MV-4-11 (cell line): ENCODE measurements around the gene HSP90B1.

ENCODE experiments used
- DNase-seq: peaks from one replicate; lab custom pipeline; 2025; lab: John Stamatoyannopoulos, UW

HSP90B1 gene

DNA sequence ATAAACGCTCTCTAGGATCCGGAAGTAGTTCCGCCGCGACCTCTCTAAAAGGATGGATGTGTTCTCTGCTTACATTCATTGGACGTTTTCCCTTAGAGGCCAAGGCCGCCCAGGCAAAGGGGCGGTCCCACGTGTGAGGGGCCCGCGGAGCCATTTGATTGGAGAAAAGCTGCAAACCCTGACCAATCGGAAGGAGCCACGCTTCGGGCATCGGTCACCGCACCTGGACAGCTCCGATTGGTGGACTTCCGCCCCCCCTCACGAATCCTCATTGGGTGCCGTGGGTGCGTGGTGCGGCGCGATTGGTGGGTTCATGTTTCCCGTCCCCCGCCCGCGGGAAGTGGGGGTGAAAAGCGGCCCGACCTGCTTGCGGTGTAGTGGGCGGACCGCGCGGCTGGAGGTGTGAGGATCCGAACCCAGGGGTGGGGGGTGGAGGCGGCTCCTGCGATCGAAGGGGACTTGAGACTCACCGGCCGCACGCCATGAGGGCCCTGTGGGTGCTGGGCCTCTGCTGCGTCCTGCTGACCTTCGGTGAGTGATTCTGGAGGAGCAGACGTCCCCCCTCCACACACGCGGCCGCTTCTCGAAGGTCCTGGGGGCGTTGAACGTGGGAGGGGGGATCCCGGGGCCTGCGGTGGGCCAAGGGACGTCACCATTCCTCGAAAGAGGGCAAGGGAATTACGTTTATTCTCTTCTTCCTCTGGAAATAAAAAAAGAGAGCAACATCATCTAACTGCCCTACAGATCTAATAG is at the start of gene HSP90B1:
Gene HSP90B1 (plus strand): TSS at position 377 of the 753 bp plus-strand sequence. CDS start 106 bp downstream, at position 483.
- DNase-seq: peak; percentile 100

DNA sequence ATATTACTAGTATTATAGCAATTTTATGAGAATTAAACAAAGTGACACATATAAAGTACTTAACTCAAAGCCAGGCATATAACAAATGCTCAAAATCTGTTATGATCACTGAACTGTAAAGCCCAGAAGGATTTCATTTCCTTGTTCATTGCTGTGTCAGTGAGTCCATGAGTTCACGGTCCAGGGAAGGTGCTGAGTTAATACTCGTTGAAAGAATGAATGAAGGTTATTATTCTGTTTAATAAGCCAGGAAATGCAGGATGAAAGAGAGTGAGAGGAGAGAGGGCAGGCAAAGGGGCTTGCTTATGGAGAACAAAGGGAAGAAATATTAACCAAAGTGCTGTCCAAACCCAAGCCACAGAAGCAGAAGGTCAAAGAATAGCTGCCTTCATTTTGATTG is 48.9 kb upstream of the HSP90B1 start:
- DNase-seq: no peak

DNA sequence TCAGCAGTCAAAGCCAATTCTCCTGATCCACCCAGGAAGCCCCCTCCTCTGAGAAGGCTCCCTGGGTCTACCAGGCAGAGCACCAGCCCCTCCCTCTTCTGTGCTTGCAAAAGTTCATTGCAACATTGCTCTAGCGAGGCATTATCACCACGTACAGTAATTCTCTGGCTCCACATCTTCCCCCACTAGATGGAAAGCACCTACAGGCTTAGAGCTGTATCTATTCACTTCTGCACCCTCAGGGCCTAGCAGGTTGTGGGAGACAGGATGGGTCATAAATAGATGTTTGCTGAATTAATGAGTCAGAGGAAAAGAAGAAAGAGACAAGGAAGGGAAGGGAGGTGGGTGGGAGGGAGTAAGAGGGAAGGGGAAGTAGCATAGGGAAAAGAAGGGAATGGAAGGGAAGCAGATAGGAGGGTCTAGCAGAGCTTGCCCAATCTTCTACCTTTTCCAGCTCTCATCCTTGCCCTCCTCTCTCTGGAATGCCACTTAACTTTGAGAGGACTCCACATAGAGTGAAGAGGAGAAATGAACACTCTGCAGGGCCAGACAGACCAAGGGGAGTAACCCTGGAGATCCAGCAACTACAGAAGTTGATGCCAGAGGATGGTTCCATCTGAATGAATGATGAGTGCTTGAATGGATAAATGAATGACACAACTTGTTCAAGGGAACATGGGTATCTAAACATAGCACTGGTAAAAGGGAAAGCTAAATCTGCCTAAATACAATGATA is 47.2 kb upstream of the HSP90B1 start:
- DNase-seq: no peak

DNA sequence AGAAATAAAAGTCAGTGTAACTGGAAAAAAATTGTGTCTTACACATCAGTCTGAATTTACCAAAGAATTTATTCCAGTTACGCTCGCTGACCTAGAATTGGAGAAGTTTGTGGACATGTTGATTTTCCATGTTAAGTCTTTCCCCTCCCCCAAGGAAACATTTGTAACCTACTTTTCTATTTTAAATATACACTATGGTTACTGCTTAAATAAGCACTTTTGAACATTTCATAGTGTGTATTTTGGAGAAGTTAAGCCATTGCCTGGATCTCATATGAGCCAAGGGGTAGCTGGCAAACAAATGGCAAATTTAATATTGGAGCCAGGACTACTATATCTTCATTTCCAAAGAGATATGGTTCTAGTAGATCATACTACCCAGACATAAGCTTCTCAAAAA is 46.3 kb upstream of the HSP90B1 start:
- no peak for DNase-seq

DNA sequence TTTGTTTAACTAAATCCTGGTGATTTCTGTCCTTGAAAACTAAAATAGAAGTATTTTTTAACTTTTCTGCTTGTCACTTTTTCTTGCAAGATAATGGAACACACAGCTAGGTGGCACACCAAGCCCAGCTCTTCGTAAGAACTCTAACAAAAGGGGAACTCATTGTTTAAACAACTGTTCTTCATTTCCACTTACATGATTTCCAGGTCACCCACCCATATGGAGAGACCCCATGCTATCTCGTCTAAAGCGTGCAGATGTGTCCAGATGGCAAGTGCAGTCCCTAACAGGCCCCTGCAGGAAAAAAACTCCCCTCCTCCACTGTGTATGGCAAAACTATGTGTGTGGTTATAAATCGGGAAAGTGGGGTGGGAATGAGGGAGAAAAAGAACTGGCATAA is 45.9 kb upstream of the HSP90B1 start:
- peak; percentile 66 for DNase-seq

DNA sequence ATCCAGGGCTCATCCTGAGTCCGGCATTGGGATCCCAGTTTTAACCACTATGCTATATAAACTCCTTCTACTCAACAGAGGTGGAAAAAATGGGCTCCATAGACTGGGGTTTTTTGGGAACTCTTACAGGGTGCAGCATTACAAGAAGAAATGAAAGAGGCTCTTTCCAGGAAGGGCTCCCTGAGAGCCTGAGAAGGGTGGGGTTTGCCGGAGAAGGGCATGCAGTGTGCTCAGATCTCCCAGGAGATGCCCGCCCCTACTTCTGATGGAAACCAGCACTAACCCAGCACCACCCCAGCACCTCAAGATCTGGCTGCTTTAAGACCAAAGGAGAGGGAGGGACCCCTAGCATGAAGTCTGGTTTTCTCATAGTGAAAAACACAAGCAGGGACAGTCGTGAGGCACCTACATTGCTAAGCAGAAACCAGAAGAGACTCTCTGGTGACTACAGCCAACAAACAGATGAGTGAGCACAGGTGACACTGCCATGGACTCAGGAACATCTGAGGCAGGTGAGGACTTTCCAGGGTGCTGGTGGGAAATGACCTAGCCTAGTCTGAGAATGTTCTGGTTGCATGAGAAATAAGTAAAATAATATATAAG is 43.9 kb upstream of the HSP90B1 start:
- no peak for DNase-seq

DNA sequence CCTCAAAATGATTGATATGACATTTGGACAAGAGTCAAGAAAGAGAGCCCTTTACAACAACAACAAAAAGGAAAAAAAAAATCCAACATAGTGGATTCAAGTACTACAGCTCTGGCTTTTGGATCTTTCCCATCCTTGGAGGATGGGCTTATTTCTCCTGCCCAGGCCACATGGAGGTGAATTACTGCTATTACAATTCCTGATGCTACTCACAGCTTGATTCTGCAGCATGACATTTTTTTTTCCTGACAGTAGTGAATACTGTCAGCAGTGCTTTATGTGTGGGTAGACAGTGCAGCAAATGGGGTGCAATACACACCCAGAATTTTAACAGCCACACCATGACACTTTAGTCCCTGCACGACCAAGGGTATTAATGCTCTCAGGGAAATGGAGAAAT is 42.5 kb upstream of the HSP90B1 start:
- DNase-seq: no peak

DNA sequence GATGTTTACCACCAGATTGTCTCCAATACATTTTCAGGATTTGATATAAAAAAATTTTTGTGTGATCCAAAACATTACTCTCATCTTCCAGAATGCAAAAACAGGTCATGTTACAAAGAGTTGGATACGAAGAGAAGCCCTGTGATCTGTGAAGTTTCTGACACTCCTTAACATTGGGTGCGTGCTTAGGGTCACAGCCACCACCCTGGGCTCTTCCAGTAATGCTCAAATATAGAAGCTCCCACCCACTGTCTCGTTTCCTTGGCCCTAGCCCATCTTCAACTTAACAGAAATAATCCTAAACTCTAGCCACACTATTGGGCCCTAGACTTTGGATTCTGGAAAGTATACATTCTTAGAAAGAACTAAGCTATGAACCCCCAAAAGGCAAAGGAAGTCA is 32.9 kb upstream of the HSP90B1 start:
- DNase-seq: no peak

DNA sequence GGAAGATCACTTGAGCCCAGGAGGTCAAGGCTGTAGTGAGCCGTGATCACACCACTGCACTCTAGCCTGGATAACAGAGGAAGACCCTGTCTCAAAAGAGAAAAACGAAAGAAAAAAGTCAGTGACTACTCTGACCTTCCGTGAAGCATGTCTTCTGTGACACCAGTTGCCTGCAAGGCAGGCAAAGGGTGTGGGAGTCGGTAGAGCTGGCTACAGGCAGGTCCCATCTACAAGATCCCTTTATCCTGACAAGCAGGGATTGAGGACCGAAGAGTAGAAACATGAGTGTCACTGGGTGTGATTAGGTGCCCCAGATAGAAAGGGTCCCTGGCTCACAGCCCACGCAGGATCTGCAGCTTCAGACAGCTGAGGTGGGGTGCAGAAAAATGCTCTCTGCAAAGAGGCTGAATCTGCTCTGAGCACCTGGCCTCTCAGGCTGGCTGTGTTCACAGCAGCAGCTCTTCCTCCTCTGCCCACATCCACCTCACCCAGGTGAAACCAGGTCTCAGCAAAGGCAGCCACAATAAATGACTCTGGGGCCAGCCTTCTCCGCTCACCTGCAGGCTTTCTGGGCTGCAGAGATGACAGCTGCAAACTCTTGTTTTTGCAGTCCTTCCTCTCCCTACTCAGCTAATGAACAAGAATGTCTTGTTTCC is 28.6 kb upstream of the HSP90B1 start:
- DNase-seq: no peak

DNA sequence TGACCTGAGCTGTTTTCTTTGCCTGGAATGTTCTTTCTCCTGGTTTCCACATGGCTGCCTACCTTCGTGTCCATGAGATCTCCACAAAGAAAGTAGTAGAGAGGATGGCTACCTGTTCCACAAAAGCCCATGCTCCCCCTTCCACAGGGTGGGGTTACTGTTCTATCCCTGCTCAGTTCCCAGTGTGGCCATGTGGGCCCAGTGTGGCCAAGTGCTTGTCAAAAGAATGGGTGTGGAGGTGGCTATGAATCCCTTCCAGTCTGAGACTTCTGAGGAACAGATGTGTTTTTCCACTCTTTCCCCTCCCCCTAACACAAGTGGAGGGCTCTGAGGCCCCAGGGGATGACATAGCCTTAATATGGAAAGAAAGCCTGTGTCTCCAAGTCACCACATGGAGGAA is 26.2 kb upstream of the HSP90B1 start:
- no peak for DNase-seq

DNA sequence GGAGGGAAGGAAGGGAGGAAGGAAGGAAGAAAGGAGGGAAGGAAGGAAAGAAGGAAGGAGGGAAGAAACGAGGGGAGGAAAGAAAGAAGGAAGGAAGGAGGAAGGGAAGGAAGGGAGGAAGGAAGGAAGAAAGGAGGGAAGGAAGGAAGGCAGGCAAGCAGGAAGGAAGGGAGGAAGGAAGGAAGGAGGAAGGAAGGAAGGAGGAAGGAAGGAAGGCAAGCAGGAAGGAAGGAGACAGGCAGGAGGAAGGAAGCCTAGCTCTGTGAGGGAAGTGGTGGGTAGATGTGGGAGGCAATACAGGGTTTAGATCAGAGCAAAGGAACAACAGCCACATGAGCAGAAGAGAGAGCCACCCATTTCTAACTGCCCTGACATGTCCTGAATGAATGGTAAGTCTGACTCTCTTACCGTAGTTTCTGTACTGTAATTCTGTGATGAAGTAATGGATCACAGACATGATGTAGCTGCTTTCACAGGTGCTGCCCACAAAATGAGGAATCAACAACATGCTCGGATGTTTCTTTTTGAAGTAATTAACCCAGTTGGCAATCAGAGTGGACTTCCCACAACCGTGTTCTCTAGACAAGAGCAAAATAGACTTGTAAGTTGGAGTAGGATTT is 24.4 kb upstream of the HSP90B1 start:
- DNase-seq: no peak

DNA sequence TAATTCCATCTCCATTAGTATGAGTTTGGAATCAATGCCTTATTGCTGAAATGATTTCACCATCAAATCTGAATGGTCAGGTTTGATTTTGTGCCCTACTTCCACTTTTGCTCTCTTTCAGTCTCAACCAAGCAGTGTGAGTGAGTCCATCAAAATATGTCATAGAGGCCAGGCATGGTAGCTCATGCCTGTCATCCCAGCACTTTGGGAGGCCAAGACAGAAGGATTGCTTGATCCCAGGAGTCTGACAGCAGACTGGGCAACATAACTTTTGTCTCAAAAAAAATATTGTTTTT is 22.0 kb upstream of the HSP90B1 start:
- no peak for DNase-seq

DNA sequence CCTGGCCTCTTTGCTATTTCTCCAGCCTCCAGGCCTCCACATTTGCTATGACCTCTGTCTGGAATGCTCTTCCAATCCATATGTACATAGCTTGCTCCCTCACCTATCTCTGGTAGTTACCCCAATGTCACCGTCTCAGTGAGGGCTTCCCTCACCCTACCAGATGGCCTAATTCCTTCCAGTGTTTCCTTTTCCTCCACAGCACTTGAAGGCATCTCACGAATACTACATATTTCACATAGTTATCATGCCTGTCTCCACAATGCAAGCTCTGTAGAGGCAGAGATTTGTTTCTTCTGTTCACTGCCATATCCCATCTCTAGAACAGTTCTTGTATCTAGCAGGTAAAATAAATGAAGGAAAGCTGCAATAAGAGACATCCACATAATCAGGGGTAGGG is 21.3 kb upstream of the HSP90B1 start:
- DNase-seq: no peak

DNA sequence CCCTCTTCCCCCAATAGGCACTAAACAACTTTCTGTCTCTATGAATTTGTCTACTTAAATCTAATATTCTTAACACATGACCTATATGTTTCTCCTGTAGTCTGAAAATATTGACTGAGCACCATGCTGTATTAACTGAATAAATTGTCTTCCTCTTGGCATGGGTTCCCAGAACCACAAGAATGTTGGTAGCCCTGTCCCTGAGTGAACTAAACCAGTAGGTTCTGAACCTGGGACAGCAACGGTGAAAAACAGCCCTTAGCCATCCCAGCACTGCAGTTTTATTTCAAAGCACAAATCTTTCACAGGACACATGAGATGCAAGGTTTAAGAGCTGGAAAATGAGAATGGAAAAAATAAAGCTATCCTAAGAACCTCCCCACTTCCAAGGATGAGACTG is 20.4 kb upstream of the HSP90B1 start:
- DNase-seq: no peak

DNA sequence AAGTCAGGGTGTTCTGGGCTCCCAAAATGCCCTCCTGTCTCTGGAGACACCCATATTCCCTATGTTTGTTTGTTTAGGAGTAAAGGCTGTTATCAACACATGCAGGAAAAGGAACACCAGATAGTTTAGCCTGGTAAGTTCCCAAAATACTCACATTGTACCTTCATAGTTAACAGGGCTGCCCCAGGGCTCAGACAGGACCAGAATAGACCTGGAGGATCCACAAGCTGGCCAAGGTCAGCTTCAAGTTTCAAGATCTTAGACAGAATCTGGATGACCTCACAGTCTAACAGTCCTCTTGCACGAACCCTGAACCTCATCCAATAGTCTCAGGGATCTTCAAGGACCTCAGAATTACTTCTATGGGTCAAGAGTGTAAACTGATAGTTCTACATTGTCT is 18.1 kb upstream of the HSP90B1 start:
- no peak for DNase-seq

DNA sequence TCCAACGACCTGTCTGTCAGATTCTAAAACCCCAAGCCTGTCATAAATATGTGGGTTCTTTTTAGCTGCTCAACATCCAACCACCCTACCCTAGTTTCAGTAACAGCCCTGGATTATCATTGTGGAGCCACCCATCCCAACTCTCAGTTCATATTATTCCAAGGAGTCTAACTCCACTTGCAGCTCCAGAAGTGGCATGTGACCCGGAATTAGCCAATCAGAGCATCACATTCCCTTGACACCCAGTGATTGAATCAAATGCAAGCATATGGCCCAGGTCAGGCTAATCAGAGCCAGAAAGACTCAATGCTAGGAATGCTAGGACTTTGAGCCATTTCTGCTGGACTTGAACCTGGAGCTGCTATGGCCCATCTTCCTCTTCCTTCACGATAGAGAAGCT is 17.1 kb upstream of the HSP90B1 start:
- DNase-seq: no peak

DNA sequence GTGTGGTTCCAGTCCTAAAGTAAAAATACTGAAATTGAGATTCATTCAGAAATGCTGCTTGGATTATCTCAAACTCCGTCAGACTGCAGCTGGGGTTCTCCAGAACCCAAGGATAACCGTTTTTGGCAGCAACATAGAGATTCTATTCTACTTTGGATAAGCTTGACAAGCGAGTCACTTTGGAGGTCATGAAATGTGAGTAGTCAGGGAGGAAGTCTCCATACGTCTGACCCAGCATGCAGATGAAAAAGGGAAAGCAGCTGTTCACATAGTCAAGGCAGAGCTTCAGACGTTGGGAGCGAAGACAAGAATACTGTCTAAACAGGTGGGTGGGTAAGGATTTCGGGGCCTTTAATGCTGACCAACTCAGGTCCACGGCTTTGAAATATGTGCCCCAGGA is 14.9 kb upstream of the HSP90B1 start:
- DNase-seq: no peak

DNA sequence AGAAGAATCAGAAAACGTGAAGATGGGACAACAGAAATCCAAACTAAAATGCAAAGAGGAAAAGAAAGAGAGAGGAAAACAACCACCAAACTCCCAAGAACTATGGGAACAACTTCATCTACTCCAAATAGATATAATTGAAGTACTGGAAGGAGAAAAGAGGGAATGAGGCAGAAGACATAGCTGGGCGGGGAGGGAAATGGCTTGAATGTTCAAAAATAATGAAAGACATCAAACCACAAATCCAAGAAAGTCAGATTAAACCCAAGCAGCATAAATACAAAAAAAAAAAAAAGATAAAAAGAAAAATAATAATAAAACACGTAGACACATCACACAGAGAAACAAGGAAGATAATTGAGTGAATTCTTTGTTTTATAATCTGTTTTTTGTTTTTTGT is 12.3 kb upstream of the HSP90B1 start:
- DNase-seq: no peak

DNA sequence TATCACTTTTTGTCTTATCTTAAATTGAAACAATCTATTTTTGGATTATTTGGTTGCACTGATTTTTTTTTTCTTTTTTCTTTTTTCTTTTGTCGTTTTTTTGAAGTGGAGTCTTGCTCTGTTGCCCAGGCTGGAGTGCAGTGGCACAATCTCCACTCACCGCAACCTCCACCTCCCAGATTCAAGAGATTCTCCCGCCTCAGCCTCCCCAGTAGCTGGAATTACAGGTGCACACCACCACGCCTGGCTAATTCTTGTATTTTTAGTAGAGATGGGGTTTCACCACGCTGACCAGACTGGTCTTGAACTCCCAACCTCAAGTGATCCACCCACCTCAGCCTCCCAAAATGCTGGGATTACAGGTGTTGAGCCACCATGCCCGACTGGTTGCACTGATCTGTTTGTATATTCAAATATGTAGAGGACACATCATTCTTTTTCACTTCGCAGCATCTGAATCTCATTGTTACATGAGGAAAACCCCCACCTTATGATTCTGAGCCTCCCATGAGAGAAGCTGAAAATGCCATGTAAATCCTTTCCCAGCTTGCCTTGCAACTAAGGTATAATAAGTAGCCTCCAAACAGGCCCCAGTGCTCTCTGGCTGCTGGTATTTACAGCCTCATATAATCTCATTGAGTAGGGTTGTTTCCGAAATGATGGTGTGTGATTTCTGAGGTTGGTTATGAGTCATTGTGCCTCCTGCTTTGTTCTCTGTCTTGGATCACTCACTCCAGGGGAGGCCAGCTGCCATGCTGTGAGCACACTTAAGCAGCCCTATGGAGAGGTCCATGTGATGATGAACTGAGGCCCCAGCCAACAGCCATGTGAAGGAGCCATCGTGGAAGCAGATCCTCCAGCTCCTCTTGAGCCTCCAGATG is 5.2 kb upstream of the HSP90B1 start:
- DNase-seq: peak; percentile 52

DNA sequence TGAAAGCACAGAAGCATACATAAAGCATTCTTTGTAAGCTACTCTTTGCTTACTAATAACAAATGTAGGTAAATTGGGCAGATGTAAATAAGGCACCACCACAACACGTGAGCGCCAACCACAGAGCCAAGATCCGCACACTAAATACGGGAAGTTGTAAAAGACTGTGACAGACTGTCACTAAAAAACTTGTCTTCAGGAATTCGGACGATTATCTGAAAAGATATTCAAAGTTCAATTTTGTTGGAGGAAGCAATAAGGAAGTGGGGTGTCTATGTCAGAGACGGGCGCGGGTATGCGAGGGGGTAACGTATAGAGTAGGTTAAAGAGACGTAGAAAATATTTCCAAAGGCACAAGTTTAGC is 1.5 kb upstream of the HSP90B1 start:
- peak; percentile 72 for DNase-seq

DNA sequence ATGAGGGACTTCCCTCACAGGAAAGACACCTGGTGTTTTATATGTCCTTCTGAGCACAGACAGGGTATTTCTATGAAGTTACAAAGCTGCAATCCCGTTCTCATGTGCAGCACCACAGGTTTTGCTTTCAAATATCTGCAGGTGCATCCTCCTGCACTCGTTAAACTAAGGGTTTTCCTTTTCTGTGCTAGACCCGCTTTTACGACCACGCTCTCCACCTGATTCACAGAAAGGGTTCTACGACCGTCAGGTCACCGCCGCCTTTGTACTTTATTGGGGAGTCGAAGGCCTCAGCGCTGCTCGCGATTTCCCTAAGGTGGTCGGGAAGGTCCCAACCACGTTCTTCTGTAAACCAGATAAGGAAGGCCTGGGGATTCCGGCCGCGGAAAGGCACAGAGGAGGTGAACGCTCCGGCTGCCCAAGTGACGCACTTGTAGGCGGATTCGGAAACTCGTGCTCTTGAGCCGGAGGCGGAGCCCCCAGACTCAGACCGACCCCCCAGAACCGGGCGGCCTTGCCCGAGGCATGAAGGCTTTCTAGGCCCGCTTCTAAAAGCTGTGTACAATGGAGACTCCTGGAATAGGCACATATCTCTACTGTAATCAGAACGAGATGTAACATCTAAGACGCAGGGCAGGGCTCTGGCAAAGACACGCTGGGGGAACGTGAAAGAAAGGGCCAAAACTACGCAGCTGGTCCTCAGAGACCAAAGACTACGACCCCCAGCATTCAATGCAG is 995 bp upstream of the HSP90B1 start:
- DNase-seq: peak; percentile 92
